HG03342 (cell line): Measurements from ENCODE around the gene PRPS2.
A peak's percentile ranks its signal among the peaks of the same experiment; 100 is the strongest.

Source experiments
- ATAC-seq: cut with Tn5 transposase; IDR thresholded peaks from one replicate; pipeline ENCODE4 v1.9.1; 2021; ENCODE audit warnings: mild to moderate bottlenecking, moderate library complexity; ENCODE audit not compliant: unreplicated experiment

The PRPS2 gene

DNA sequence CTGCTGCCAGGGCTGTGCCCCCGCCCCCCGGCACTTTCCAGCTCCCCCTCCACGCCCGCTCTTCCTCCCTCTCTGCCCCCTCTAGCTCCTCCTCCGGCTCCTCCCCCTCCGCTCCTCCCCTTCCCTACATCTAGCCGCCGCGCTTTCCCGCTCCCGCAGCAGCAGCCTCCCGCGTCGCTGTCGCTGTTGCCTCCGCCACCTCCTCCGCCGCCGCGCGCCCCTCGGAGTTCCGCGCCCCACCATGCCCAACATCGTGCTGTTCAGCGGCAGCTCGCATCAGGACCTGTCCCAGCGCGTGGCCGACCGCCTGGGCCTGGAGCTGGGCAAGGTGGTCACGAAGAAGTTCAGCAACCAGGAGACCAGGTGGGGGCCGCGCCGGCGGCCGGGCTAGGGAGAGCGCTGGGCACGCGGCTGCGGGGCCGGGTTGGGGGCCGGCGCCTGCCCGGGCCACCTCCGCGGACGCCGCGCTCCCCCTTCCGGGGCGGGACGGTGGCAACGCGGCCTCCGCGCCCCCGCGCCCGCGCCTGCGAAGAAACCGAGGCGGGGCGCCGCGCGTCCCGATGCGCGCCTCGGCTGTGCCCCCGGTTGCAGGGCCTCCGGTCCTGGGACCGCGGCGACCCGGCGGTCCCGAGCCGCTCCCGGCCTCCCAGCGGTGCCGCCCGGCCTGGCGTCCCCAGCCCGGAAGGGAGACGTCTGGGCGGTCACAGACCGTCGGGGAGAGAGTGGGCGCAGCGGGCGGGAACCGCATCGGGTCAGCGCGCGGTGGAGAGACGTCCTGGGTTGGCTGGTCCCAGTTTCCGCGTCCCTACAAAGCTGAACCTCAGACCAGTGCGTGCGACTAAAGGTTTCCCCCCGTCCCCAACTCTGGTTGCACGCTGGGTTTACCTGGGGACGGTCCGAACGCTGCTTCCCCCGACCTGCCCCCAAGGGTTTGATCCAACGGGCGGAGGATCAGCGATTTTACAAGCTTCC, at the start of gene PRPS2:
Gene PRPS2, plus strand, starts transcription at position 156 of the 972 bp plus-strand sequence. Its CDS starts 86 bp downstream, at position 242.
- ATAC-seq: peak; percentile 76

DNA sequence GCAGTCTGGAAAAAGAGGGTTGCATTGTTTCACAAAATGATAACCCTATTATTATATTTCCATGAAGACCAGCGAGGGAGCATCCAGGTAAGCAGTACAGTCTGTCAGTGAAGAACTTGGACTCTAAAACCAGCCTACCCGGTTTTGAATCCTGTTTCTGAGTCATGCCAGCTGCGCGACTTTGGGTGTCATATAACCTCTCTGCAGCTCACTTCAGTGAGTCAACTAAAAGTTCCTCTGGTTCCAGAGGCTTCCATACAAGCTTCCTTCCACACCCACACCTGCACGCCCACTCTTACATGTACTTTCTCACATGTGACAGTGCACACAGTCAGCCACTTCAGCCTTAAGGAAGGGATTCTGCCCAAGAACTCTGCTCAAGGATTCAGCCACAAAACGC, 49.8 kb upstream of the PRPS2 start:
- ATAC-seq: no peak

DNA sequence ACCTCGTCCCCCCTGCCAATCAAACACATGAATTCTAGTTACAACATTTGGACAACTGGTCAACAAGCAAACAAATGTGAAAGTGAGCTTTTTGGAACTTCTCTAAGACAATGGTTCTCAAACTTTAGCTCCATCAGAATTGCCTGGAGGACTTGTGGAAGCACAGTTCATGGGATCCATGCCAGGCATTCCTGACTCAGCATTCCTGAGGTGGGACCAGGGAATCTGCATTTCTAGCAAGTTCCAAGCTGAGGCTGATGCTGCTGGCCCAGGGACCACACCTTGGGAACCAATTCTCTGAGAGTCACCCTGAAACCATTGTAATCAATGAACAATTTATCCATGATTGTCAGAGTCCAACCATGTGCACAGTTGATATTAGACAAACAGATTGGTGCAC, 43.8 kb upstream of the PRPS2 start:
- no peak for ATAC-seq

DNA sequence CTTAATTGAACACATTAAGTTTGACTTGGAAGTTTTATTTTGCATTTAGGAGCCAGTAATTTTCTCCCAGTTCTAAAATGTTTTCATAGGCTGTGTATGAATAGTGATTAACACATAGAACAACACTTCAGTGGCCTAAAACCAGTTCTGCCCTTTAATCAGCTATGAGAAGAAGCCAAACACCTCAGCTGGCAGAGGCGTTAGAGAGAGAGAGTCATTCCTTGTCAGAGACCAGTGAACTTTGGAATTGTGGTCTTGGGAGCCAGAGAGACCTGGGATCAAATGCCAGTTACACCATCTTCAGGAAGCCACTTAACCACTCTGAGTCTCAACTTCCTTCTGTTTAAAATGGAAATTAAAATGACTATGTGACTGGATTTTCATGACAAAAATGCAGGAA, 39.3 kb upstream of the PRPS2 start:
- no peak for ATAC-seq

DNA sequence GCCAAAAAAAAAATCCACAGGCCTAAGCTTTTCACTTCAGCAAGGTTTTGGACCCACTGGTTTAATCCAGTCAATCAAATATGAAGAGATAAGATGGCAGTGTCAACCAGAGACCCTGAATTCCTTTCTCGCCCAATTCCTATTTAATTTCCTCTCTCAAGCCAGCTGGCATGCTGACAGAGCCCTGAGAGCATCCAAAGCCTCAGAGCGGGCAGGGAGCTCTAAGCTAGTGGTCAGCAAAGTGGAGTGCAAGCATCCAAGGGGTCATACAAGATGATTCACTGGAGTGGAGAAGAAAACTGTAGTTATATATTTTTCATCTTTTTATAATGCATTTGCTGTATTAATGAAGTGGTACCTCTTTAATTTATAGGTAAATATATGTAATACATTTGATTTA, 37.8 kb upstream of the PRPS2 start:
- no peak for ATAC-seq

DNA sequence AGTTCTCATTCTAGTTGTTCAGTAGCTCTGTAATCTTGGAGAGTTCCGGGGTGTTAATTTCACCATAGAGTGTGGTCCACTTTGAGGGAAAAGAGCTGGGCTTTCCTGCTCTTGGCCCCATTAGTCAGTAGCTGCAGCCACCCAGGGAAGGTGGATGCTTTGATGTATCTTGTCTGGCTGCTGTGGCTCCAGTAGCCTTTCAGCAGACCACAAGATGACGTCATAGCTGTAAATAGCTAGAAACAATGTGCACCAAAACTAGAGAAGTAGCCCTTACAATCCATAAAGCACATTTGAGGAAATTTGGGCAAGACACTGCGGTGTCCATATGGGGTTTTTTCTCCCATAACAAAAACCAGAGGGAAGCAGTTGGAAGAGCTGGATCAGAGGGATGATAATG, 32.9 kb upstream of the PRPS2 start:
- no peak for ATAC-seq

DNA sequence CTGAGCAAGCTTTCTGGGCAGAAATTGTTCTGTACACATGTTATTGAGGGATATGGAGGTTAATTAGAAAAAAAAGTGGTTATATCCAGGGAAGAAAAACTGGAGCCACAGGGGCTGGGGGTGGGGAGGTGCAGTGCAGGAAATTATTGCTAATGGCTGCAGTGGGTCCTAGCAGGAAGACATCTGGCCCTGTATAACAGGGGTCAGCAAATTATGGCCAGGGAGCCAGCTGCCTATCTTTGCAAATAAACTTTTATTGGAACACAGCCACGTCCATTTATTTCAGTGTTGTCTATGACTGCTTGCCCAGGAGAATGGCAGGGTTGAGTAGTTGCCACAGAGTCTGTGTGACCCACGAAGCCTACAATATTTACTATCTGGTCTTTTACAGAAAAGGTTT, 23.4 kb upstream of the PRPS2 start:
- no peak for ATAC-seq

DNA sequence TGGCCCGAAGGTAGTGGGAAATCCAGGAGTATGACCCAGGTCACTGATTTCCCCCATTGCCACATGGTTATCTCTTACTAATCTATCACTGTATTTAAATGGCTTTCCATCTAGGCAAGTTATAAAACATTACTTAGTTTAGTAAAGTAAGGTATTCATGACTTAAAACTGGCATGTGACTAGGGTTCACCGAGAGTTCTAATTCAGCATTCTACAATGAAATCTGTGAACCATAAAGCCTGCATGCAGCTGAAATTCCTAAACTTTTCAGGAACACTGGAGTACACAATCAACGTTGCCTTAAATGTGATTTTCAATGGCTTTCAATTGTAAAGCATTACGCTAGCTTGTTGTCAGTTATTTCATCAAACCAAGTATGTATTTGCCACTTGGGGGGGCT, 22.7 kb upstream of the PRPS2 start:
- ATAC-seq: no peak

DNA sequence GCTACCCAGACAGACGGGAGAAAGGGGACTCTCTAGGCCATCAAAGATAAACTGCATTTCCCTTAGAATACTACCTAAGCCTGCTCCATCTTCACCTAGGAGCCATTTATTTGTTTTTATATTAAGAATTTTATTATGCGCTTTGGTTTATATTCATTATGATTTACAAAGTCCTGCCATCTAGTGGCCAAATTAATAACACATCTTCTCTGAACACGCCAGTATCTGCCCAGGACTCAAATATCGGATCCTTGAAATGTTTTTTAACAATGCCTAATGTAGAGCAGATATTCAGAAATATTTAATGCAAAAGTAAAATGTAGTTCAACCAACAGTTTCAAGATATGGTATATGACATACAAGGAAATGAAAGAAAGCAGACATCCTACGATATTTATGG, 20.8 kb upstream of the PRPS2 start:
- ATAC-seq: no peak

DNA sequence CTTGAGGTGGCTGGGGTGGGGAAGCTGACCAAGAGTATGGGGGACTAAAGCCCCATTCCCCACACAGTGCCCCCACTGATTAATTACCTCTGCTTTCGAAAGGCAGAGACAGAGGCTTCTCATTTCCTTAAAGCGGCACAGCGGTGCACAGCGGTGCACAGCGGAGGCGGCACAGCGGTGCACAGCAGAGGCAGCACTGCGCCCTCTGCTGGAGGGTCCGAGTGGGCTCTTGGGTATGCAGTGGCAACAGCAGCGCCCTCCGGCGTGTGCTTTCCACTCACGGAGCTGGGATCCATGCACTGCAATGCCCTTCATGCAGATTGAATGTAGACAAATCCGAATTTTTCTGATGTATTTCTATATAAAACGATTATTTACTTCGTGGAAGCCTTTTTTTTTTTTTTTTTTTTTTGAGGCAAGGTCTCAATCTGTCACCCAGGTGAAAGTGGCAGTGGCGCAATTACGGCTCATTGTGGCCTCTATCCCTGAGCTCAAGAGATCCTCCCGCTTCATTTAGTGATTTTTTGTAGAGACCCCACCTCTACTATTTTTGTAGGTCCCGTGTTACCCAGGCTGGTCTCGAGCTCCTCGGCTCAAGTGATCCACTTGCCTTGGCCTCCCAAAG, 19.7 kb upstream of the PRPS2 start:
- ATAC-seq: peak; percentile 100

DNA sequence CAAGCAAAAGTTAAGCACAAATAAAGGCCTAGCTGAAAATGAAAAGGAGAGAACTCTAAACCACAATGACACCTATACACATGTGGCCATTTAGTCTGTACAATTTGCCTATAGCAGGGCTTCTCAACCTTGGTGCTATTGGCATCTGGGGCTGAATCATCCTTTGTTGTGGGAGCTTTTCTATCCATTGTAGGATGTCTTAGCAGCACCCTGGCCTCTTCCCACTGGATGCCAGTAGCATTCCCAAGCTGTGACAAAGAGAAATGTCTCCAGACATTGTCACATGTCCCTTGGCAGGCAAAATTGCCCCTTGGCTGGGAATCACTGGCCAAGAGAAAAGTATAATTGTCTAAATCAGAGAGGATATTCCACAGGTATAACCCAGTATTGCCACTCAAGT, 13.5 kb upstream of the PRPS2 start:
- ATAC-seq: no peak

DNA sequence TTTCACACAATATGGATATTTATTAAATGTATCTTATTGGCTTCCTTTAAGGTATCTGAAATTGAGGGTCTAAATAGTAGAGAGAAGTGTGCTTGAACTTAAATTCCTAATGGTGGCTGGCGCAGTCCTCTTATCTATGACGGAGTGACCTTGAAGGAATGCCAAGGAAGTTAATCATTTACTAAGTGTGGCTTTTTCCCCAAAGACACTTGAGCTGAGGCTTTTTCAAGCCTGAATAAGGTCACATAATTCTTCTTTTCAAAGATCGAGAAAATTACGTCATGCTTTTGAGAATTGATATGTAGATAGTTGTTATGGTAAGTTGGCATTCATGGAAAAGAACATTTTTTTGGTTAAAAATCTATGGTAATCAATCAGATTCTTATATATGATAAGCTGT, 11.7 kb upstream of the PRPS2 start:
- ATAC-seq: no peak

DNA sequence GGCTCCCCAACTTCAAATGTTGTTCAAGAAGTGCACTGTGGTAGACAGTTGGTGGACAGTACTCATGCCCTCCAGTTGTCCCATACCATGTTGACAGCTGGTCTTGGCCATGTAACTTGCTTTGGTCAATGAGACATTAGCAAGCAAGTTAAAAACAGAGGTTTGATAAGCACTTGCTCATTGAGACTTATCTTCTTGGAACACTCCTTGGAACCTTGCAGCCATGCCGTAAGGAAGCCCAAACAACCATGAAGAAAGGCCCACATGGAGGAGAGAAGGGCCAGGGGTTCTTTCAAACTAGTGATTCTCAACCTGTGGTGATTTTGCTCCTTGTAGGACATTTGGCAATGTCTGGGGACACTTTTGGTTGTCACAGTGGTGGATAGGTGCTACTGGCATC, 2.6 kb upstream of the PRPS2 start:
- ATAC-seq: no peak

DNA sequence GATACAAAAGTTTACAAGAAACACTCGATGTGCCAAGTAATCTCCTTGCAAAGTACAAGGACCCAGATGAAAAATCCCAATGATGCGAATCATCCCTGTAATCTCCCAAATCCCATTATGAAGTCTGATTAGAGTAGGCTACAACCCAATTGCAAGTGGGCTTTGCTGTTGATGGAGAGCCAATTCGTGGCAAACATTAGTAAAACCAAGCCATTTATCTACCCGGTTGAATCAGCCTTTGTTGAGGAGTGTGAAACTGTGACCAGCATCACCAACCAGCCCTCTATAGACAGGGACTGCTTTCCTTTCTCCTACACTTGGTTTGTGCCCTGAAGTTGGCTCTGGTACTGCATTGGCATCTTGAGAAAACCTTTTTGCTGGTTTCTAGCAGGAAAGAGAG, 1.2 kb upstream of the PRPS2 start:
- no peak for ATAC-seq

DNA sequence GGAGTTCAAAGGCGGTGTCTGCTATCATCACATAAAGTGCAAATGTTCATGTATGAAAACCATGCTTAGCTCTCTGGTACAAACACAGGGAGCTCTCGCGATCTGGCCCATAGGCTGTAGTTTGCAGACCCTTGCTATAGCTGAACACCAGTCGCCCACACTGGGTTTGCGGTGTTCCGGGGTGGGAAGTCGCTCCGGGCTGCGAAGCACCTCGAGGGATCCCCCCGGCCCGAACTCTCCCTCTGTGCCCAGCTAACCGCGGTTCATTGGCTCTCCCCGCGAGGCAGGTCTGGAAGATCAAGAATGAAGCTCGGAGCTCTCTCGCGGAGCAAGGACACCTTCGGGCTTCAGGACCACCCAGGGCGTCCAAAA, 341 bp upstream of the PRPS2 start:
- no peak for ATAC-seq

DNA sequence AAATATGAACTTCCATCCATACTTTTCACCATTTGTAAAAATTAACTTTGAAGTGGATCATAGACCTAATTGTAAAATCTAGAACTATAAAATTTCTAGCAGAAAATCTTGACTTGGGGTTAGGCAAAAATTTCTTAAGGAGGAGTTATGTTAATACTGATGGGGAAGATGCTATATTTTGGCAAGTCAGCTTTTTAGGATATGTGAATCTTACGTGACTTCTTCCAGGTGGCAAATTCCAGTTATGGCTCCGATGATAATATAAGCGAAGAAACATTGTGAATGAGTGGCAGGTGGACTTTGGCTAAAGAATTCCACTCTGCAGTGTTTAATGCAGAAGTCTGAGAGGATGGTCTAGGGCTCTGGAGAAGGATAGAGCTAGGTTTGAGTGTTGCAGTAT, 1.5 kb downstream of the PRPS2 start:
- no peak for ATAC-seq

DNA sequence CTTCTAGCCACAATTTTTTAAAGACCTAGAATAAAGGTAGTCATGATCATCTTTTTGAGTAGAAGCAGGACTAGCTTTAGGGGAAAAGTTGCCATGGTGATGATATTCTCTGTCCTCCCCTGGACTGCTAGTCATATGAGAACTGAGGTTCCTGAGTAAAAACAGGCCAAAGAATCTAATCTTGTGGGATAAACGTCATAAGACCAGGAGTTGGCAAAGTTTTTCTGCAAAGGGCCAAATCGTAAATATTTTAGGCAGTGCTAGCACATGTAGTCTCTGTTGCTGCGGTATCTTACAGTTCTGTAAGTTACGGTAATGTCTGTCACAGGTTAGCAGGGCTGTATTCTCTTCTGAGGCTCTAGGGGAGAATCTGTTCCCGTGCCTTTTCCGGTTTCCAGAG, 3.4 kb downstream of the PRPS2 start:
- no peak for ATAC-seq

DNA sequence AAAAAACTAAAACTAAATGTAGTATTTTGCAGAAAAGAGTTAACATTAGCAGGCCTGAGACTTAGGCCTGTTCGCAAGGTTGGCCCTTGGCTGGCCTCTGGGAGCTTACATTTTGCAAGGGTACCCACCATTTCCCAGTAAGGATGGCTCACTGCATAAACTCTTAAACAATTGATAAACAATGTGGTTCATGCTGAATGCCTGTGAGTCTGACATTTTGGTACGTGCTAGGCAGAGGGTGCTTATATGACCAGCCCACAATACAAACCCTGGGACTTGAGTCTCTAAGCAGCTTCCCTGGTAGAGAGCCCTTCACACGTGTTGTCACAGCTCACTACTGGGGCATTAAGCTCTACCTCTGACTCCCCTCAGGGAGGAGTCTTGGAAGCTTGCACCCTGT, 7.4 kb downstream of the PRPS2 start:
- ATAC-seq: no peak

DNA sequence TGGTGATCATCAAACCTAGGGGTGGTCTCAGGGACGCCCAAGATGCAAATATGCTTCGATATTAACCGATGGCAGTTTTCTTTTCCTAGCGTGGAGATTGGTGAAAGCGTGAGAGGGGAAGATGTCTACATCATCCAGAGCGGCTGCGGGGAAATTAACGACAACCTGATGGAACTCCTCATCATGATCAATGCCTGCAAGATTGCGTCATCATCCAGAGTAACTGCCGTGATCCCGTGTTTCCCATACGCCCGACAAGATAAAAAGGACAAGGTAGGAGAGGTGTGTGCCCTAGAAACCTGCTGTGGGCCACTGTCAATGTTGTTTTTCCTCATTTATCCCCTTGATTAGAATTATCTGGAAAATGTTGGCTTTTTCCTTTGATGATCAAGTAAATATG, 7.9 kb downstream of the PRPS2 start:
- no peak for ATAC-seq

DNA sequence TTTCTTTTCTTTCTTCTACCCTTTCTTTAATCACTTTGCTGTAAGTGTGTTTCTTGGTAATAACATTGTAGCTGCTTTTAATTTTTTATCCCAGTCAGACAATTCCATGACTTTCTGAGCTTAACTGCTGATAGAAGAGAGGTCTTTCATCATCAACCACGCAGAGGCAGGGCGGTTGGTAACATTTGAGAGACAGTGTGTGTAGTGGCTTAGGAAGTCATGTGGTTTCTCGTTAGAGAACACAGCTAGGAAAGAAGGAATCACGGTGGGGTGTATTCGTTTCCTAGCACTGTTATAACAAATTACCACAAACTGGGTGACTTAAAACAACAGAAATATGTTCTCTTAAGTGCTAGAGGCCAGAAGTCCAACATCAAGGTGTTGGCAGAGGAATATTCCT, 11.5 kb downstream of the PRPS2 start:
- no peak for ATAC-seq

DNA sequence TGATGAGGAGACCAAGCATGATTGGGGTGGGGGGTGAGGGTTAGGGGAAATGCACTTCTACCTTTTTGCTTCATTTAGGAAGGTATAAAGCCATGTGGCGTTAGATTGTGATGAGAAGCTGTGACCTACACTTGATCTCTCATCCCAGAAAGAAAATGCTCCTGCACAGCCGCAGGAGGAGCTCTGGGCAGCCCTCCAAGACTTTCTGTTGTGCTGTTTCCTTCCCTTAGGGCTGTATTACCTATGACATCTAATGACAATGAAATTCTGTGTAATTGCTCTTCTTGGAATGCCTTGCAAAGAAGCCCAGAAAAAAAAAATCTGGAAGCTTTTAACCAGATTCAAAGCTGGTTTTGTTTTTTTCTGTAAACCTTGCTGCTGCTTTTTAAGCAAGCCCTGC, 13.4 kb downstream of the PRPS2 start:
- no peak for ATAC-seq

DNA sequence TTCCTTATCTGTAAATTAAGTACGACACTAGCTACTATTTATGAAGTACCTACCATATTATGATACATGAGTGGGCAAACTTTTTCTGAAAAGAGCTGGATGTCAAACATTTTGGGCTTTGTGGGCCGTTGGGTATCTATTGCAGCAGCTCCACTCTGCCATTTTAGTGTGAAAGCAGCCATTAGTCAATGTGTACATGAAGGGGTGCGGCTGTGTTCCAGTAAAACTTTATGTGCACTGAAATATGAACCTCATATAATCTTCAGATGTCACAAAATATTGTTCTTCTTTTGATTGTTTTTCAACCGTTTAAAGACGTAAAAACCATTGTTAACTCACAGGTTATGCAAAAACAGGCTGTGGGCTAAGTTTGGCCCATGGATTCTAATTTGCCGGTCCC, 14.1 kb downstream of the PRPS2 start:
- no peak for ATAC-seq

DNA sequence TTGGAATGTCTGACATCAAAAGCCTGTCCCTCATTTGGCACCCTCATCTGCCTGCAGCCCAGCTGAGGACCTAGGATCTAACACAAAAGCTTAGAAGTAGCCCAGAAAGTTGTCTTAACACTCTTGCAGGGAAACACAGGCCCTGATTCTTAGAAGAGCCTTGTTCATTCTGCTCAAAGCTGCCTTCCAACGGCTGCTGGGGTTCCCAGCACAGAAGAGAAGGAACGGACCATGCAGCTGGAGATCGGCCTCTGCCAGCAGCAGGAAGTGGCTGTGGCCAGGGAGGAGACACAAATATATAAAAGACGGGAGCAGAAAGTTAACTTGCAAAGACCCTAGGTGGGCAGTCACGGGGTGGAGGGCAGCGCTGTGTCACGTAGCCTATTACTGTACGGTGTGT, 20.4 kb downstream of the PRPS2 start:
- ATAC-seq: no peak
